Activated naive CD8-positive, alpha-beta T cell (primary cell): ENCODE measurements around the gene ZBTB46.
A peak's percentile ranks its signal among the peaks of the same experiment; 100 is the strongest.

ENCODE experiments used
- H3K27ac Mint-ChIP-seq: one replicate; pipeline ENCODE4 v1.8.0; 2021; ENCODE audit warnings: mixed read lengths
- H3K27me3 Mint-ChIP-seq: one replicate; pipeline ENCODE4 v1.8.0; 2021; ENCODE audit warnings: mixed read lengths
- H3K36me3 Mint-ChIP-seq: one replicate; pipeline ENCODE4 v1.8.0; 2021; ENCODE audit warnings: mixed read lengths
- H3K4me1 Mint-ChIP-seq: one replicate; pipeline ENCODE4 v1.8.0; 2021; ENCODE audit warnings: low read depth, mixed read lengths
- H3K4me3 Mint-ChIP-seq: one replicate; pipeline ENCODE4 v1.8.0; 2021; ENCODE audit warnings: mild to moderate bottlenecking, mixed read lengths
- H3K9me3 Mint-ChIP-seq: one replicate; pipeline ENCODE4 v1.8.0; 2021; ENCODE audit warnings: low read depth, mixed read lengths

Gene ZBTB46

DNA sequence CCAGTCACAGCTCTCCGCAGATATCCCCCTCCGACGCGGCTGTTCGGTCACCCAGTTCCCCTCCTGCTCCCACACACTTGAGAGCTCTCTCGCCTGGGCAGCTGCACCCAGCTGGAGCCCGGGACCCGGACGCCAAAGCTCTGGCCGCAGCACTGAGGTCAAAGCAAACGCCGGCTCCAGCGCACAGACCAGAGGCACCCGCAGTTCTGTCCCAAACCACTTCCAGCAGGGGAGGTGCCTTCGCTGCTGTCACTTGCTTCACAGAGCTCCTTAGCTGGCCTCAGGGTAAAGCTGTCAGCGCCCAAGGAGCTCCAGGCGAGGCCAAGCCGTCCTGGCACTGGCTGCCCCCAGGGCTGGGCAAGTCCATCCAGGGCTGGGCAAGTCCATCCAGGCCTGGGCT lies 63.6 kb downstream of the ZBTB46 start:
- no peak overlapping the region for H3K4me3 Mint-ChIP-seq
- no peaks in the 10 kb centered on the region for H3K9me3 Mint-ChIP-seq
- no peak overlapping the region for H3K27ac Mint-ChIP-seq
- no peaks in the 10 kb centered on the region for H3K27me3 Mint-ChIP-seq
- no peaks in the 10 kb centered on the region for H3K36me3 Mint-ChIP-seq
- no peaks in the 10 kb centered on the region for H3K4me1 Mint-ChIP-seq

DNA sequence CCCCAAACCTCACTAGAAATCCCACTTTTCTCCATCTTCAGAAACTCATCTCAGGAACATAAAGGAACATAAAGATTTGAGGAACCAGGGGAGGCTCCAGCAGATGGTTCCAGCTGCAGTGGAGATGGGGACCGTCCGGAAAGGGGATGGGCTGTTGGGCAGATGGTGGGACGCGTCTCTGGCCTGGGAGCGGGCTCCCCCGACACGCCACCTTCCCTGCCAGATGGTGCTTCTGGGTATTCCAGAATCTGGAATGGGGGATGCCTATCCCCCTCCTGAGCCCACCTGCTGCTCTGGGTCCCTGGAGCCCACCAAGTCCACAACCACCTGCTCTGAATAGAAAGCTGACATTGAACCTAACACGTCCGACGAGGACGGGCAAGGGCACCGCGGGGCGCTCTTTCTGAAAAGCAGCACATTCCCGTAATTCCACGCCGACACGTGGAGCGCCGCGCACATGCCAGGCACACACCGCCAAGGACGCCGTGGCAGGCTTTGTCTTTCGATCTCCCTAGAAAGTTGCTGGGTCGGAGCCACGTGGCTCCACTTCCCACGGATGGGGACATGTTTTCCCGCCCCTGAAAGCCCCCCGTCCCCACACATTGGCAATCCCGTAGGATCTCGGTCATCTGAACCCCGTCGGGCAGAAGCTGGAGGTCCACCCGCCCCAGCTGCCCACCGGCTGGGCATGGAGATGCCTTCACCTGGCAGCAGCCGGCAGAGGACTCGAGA lies 64.2 kb downstream of the ZBTB46 start:
- H3K4me3 Mint-ChIP-seq = no peak overlapping the region
- no peaks in the 10 kb centered on the region for H3K27me3 Mint-ChIP-seq
- H3K36me3 Mint-ChIP-seq = no peaks in the 10 kb centered on the region
- no peaks in the 10 kb centered on the region for H3K4me1 Mint-ChIP-seq
- no peaks in the 10 kb centered on the region for H3K9me3 Mint-ChIP-seq
- H3K27ac Mint-ChIP-seq = no peak overlapping the region

DNA sequence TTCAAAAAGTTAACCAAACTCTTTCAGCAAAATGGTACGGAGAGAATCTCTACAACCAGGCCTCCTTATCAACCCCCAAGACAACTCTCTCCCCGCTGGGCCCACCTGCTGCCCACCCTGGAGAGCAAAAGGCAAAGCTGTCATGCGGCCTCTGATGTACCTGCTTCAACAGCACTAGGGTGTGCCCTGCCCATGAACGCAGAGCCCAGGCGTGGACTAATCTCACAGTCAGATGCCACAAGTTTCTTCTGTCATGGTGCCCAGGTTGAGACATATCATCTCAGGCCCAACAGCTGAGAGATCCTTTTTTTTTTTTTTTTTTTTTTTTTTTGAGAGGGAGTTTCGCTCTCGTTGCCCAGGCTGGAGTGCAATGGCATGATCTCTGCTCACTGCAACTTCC lies 65.2 kb downstream of the ZBTB46 start:
- Mint-ChIP-seq H3K4me1 (no peaks in the 10 kb centered on the region), H3K4me3 (no peak overlapping the region), H3K36me3 (no peaks in the 10 kb centered on the region), H3K27me3 (no peaks in the 10 kb centered on the region), H3K9me3 (no peaks in the 10 kb centered on the region), H3K27ac (no peak overlapping the region)

DNA sequence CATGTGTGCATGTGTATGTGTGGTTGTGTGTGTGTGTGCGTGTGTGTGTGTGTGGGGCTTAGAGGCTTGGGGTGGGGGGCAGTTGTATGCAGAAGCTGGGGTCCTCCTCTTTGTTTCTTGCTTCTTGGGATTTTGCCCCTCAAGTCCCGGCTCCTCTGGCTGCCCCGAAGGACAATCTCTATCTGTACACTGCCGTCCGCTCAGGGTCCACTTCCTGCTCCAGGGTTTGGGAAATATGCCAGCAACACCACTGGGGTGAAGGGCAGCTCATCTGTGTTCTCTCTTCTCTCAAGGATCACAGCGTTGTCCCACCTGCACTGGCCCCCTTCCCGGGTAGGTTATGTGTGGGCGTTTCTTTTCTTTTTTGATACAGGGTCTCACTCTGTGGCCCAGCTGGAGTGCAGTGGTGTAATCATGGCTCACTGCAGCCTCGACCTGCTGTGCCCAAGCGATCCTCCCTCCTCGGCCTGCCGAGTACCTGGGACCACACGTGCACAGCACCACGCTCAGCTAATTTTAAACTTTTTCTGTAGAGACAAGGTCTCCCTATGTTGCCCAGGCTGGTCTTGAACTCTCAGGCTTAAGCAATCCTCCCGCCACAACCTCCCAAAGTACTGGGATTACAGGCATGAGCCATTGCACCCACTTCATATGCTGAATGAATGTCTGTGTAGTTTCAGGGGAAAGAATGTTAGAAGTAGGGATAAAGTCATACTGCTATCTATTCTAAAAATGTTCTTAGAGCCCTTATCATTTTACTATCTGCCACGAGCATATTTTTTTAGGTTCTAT lies 65.8 kb downstream of the ZBTB46 start:
- H3K9me3 Mint-ChIP-seq = no peaks in the 10 kb centered on the region
- no peaks in the 10 kb centered on the region for H3K36me3 Mint-ChIP-seq
- no peaks in the 10 kb centered on the region for H3K27me3 Mint-ChIP-seq
- H3K4me1 Mint-ChIP-seq = no peaks in the 10 kb centered on the region
- no peak overlapping the region for H3K27ac Mint-ChIP-seq
- no peak overlapping the region for H3K4me3 Mint-ChIP-seq

DNA sequence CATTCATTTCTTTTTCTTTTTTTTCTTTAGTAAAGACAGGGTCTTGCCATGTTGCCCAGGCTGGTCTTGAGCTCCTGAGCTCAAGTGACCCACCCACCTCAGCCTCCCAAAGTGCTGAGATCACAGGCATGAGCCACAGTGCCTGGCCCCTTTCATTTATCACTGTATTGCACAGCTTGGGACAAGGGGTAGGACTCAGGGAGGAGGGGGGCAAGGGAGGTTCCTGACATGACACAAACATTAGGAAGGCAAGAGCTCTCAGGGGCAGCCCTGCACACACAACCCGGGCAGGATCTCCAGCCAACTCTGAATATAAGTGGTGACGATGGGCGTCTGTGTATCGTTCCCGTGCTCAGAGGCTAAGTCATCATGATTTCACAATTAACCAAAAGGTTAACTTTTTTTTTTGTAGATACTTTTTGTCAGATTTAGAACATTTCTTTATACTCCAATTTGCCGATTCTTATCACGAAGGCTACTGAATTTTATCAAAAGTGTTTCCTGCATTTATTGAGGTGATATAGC lies 71.6 kb downstream of the ZBTB46 start:
- Mint-ChIP-seq H3K4me3 (no peak overlapping the region), H3K4me1 (peaks cover 8% of the 10 kb centered on the region)

DNA sequence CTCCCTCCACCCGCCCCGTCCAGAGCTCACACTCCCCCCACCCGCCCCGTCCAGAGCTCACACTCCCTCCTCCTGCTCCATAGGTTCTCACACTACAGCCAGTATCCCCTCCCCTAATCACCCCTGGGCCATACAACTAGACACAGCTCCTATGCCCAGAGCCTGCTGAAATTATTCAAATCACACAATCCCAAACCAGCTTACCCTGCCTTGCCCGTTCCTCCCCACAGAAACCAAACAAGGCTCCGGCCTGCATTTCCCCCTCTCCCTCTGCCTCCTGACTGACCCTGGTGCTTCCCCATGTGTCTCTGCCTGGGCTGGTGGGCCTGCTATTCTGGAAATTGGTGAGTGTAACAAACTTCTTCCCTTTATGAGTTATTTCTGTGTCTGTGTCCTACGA lies 72.9 kb downstream of the ZBTB46 start:
- H3K36me3 Mint-ChIP-seq = no peaks in the 10 kb centered on the region
- H3K4me3 Mint-ChIP-seq = no peak overlapping the region
- H3K4me1 Mint-ChIP-seq = peaks cover 8% of the 10 kb centered on the region
- H3K27me3 Mint-ChIP-seq = no peaks in the 10 kb centered on the region
- no peaks in the 10 kb centered on the region for H3K9me3 Mint-ChIP-seq
- no peak overlapping the region for H3K27ac Mint-ChIP-seq

More for the DNA sequence above, 71.6 kb downstream of the ZBTB46 start:
- no peaks in the 10 kb centered on the region for H3K36me3 Mint-ChIP-seq
- H3K27ac Mint-ChIP-seq = no peak overlapping the region
- H3K27me3 Mint-ChIP-seq = no peaks in the 10 kb centered on the region
- H3K9me3 Mint-ChIP-seq = no peaks in the 10 kb centered on the region

DNA sequence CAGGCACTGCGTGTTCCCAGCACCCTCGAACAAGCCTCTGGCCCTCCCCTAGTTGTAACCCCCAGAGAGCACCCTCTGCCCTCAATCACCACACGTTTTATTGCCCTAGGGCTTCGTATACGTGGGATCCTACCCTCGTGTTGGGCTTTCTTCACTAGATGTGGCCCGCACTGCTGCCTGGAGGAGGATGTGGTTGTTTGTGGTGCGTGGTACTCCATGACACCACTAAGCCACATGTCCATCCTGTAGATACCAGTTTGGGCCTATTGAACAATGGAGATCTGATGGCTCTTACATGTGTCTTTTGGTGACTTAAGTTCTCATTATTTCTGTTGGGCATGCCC lies 74.4 kb downstream of the ZBTB46 start:
- H3K4me1 Mint-ChIP-seq = peaks cover 12% of the 10 kb centered on the region
- H3K9me3 Mint-ChIP-seq = no peaks in the 10 kb centered on the region

DNA sequence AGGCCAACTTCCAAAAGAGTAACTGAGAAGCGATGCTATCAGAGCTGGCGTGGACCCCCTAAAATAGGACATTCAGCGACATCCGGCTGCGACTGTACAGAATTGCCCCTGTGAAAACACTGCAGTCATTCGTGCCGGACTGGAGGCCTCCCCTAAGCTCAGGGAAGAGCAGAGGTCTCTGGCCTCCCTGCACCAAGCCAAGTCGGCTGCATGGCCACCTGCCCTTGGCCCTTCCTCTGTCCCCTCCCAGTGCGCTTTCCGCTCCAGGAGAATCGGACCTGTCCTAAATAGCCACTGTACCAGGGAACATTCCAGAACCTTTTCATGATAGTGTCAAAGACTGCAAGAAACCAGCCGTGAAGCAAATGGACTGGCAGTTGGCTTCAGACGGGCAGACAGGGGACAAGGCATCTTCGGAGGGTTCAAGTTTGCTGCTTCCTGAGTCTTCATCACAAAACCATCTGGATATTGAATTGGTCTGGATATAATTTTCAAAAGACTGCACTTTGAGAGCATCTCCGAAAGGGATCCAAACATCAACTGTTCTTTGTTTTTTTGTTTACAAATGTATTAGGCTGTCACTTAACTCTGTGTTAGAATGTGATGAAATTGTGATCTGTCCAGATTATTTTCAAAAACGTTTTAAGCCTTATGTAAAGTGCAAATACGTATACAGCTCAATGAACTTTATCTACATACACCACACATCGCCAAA lies 75.0 kb downstream of the ZBTB46 start:
- Mint-ChIP-seq H3K27me3 (no peaks in the 10 kb centered on the region), H3K36me3 (no peaks in the 10 kb centered on the region), H3K27ac (no peak overlapping the region), H3K4me1 (peaks cover 15% of the 10 kb centered on the region), H3K4me3 (no peak overlapping the region), H3K9me3 (no peaks in the 10 kb centered on the region)

More for the DNA sequence above, 74.4 kb downstream of the ZBTB46 start:
- no peak overlapping the region for H3K4me3 Mint-ChIP-seq
- H3K27me3 Mint-ChIP-seq = no peaks in the 10 kb centered on the region
- no peaks in the 10 kb centered on the region for H3K36me3 Mint-ChIP-seq
- H3K27ac Mint-ChIP-seq = no peak overlapping the region

DNA sequence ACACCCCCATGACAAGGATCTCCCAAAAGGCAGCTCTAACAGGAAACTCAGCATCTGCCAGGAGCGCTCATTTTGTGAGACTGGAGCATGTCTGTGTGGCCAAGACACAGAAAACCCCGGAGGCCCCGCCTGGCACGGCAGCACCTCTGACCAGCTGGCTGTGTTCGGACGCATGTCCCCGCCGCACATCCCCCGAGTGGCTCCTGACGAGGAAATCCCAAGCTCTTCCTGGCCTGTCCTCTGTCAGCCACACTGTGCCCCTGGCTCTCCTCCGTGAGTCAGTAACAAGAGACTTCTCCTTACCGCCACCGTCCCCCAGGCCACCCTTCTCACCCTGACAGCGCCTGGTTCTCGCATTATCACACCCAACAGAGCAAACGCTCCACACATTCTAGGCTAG lies 77.1 kb downstream of the ZBTB46 start:
- Mint-ChIP-seq H3K36me3 (no peaks in the 10 kb centered on the region), H3K9me3 (no peaks in the 10 kb centered on the region), H3K4me1 (peaks cover 30% of the 10 kb centered on the region), H3K27me3 (no peaks in the 10 kb centered on the region), H3K27ac (no peak overlapping the region), H3K4me3 (no peak overlapping the region)

DNA sequence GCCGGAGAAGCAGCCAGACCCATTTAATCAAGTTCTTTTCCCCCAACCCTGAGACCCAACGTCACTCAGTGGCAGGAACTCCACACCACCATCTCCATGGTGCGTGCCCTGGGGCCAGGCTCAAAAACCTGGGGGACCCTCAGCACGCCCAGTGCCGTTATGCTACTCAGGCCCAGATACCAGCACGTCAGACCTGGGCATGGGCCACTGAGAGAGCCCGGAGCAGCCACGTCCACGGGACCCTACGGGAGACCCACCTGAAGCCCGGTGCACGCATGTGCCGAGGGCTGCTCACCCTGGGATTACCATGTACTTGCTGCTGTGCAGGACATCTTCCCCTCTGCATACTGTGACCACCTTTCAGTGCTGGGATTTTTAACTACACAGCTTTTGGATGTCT lies 77.7 kb downstream of the ZBTB46 start:
- Mint-ChIP-seq H3K27ac (no peak overlapping the region), H3K4me1 (peaks cover 33% of the 10 kb centered on the region), H3K27me3 (no peaks in the 10 kb centered on the region), H3K9me3 (no peaks in the 10 kb centered on the region), H3K36me3 (no peaks in the 10 kb centered on the region), H3K4me3 (no peak overlapping the region)

DNA sequence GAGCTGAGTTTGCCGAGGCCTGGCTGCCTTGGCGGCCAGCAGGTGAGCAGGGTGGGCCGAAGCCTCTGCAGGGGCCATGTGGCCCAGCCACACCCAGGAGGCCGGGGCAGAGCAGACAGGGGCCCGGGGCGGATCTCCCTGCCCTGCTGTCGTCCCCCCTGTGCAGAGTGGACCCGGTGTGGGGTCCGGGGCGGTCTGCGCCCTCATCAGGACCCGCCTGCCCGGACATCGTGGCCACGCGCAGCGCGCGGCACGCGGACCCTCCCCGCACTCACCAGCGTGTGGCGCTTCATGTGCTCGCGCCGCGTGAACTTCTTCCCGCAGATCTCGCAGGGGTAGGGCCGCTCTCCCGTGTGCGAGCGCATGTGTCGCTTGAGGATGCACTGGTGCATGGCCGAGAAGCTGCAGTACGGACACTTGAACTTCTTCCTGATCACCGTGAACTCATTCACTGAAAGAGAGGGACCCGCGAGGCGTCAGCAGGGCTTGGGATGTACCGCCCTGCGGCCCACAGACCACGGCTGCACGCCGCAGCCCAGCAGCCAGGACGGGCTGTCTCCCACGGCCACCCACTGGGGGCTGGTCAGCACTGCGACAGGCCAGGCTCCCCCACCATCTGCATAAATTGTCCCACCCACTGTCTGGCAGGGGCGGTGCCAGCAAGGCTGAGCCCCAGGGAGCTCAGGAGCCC lies 78.5 kb downstream of the ZBTB46 start:
- peaks cover 33% of the 10 kb centered on the region for H3K4me1 Mint-ChIP-seq
- no peaks in the 10 kb centered on the region for H3K27me3 Mint-ChIP-seq
- H3K27ac Mint-ChIP-seq = no peak overlapping the region
- no peaks in the 10 kb centered on the region for H3K36me3 Mint-ChIP-seq
- H3K4me3 Mint-ChIP-seq = no peak overlapping the region
- no peaks in the 10 kb centered on the region for H3K9me3 Mint-ChIP-seq

DNA sequence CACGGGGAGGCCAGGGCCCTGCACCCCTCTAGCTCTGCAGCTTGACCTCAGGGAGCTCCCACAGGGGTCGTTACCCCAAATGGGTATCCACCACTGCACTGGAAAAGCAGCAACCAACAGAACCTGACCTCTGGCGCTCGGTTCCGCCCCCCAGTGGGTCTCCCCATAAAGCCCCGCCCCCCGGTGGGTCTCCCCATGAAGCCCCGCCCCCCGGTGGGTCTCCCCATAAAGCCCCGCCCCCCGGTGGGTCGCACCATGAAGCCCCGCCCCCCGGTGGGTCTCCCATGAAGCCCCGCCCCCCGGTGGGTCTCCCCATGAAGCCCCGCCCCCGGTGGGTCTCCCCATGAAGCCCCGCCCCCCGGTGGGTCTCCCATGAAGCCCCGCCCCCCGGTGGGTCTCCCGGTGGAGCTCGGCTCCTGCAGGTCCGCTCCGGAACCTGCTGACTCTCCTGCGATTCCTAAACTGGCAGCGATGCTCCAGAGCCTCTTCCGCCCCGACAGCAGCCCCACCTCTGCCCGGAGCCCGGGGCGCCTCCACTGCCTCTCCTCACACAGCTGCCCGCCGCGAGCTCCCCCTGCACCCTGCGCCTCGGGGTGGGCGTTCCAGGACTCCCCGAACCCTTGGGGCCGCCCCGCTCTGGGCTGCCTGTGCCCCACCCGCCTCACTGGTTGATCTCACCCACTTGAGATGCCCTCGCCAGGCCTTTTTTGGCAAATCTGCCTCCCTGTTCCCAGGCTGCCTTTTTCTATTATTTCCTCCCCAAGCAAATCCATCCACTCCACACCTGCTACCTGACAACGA lies 79.4 kb downstream of the ZBTB46 start:
- no peaks in the 10 kb centered on the region for H3K36me3 Mint-ChIP-seq
- H3K9me3 Mint-ChIP-seq = no peaks in the 10 kb centered on the region
- peak overlapping the region; percentile 63 for H3K4me3 Mint-ChIP-seq
- peak overlapping the region; percentile 76 for H3K27ac Mint-ChIP-seq
- H3K27me3 Mint-ChIP-seq = no peaks in the 10 kb centered on the region
- peaks cover 30% of the 10 kb centered on the region for H3K4me1 Mint-ChIP-seq

DNA sequence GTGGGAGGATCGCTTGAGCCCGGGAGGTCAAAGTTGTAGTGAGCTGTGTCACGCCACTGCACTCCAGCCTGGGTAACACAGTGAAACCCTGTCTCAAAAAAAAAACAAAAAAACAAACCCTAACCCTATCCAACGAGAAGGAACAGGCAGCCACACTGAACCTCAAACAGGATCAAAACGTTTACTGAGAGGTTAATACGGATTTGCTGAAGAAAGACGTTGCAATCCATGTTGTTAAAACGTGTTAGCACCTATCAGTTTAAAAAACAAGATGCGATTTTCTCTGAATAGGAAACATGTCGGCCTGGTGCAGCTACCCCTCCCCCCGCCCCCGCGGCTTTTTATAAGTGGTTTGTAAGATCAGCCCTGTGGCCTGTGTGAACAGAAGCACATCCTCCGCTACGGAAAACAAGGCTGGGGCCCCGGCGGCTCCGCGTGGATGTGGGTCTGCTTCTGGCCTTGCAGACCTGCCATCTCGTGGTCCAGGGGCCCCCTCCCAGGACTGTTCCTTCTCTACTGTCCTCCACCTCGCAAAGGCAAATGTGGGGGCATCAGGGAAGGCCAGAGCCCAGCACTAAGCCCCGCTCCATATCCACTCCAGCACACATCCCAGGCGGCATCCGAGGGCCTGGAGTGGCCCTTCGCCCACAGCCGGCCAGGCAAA lies 80.1 kb downstream of the ZBTB46 start:
- Mint-ChIP-seq H3K27ac (peak overlapping the region; percentile 76), H3K36me3 (no peaks in the 10 kb centered on the region), H3K9me3 (no peaks in the 10 kb centered on the region), H3K4me3 (peak overlapping the region; percentile 63), H3K27me3 (no peaks in the 10 kb centered on the region), H3K4me1 (peaks cover 26% of the 10 kb centered on the region)
